C4-2B (cell line): ENCODE data around the gene ALG8.

ENCODE experiments used
- CTCF ChIP-seq: fragments of 450-650 bp; conservative IDR thresholded peaks from 2 replicates; pipeline ENCODE4 v1.5.1; 2017; ENCODE audit warnings: mild to moderate bottlenecking
- ZFX ChIP-seq: fragments of 450-650 bp; IDR thresholded peaks from 2 replicates; pipeline ENCODE4 v1.6.1; 2017

GRCh38 chr11:78138291-78138690 lies 1.1 kb downstream of the ALG8 start:
- no peak for TF ChIP-seq CTCF
- TF ChIP-seq ZFX = no peak
